H9 (cell line): ENCODE measurements around the gene DBNDD1. TPM values are rescaled to one million over a fixed set of nuclear protein-coding genes. Genes with fewer than 3 reads are reported as not detected.

Source experiments
- DNase-seq: peaks from one replicate; pipeline ENCODE4 v3.0.0-alpha.2; 2017
- H2AFZ ChIP-seq: one replicate; pipeline ENCODE4 v1.6.1; 2013; ENCODE audit warnings: mild to moderate bottlenecking, low read length, control low read depth, moderate library complexity
- H2AK5ac ChIP-seq: 2 replicates; pipeline ENCODE4 v1.6.1; 2013; ENCODE audit warnings: low read length, control low read depth, mixed read lengths; ENCODE audit not compliant: insufficient read length
- H2BK120ac ChIP-seq: one replicate; pipeline ENCODE4 v1.6.1; 2013; ENCODE audit warnings: low read depth, mild to moderate bottlenecking, low read length, control low read depth, inconsistent platforms; ENCODE audit not compliant: poor library complexity, severe bottlenecking
- H2BK12ac ChIP-seq: 2 replicates; pipeline ENCODE4 v1.6.1; 2013; ENCODE audit warnings: low read length, control low read depth, mixed read lengths, low read depth; ENCODE audit not compliant: insufficient read length
- H2BK15ac ChIP-seq: 2 replicates; pipeline ENCODE4 v1.6.1; 2013; ENCODE audit warnings: low read depth, low read length, control low read depth
- H2BK20ac ChIP-seq: one replicate; pipeline ENCODE4 v1.6.1; 2013; ENCODE audit warnings: low read depth, mild to moderate bottlenecking, low read length, control low read depth, inconsistent platforms; ENCODE audit not compliant: poor library complexity, severe bottlenecking
- H2BK5ac ChIP-seq: 2 replicates; pipeline ENCODE4 v1.6.1; 2013; ENCODE audit warnings: low read length, control low read depth, mixed read lengths; ENCODE audit not compliant: insufficient read length
- H3K14ac ChIP-seq: 2 replicates; pipeline ENCODE4 v1.6.1; 2013; ENCODE audit warnings: low read length, control low read depth; ENCODE audit not compliant: insufficient read depth
- H3K18ac ChIP-seq: 2 replicates; pipeline ENCODE4 v1.6.1; 2013; ENCODE audit warnings: low read depth, mild to moderate bottlenecking, mixed read lengths, low read length, control low read depth; ENCODE audit not compliant: insufficient read length
- H3K23ac ChIP-seq: 2 replicates; pipeline ENCODE4 v1.6.1; 2013; ENCODE audit warnings: low read length, control low read depth, mixed read lengths, low read depth; ENCODE audit not compliant: insufficient read length
- H3K23me2 ChIP-seq: 2 replicates; pipeline ENCODE4 v1.6.1; 2013; ENCODE audit warnings: low read depth, mild to moderate bottlenecking, mixed read lengths, low read length, control low read depth; ENCODE audit not compliant: insufficient read length, poor library complexity, severe bottlenecking
- H3K27ac ChIP-seq: 2 replicates; pipeline ENCODE4 v1.5.1; 2013; ENCODE audit warnings: low read length, control low read depth, mixed read lengths, low read depth; ENCODE audit not compliant: insufficient read length
- H3K27me3 ChIP-seq: 2 replicates; pipeline ENCODE4 v1.6.1; 2013; ENCODE audit warnings: low read length, control low read depth, inconsistent platforms; ENCODE audit not compliant: insufficient read depth
- H3K4ac ChIP-seq: 2 replicates; pipeline ENCODE4 v1.6.1; 2013; ENCODE audit warnings: low read depth, mild to moderate bottlenecking, control low read depth, inconsistent platforms, low read length, moderate library complexity
- H3K4me1 ChIP-seq: 2 replicates; pipeline ENCODE4 v1.6.1; 2013; ENCODE audit warnings: low read length, control low read depth, inconsistent platforms; ENCODE audit not compliant: insufficient read depth
- H3K4me2 ChIP-seq: 2 replicates; pipeline ENCODE4 v1.6.1; 2013; ENCODE audit warnings: low read length, control low read depth, mixed read lengths; ENCODE audit not compliant: insufficient read length, insufficient read depth
- H3K56ac ChIP-seq: 2 replicates; pipeline ENCODE4 v1.6.1; 2013; ENCODE audit warnings: low read depth, mild to moderate bottlenecking, mixed read lengths, low read length, control low read depth; ENCODE audit not compliant: insufficient read length
- H3K79me1 ChIP-seq: 2 replicates; pipeline ENCODE4 v1.6.1; 2013; ENCODE audit warnings: low read depth, mild to moderate bottlenecking, moderate library complexity, low read length, control low read depth, inconsistent platforms; ENCODE audit not compliant: insufficient read depth, poor library complexity, severe bottlenecking
- H3K79me2 ChIP-seq: 2 replicates; pipeline ENCODE4 v1.6.1; 2013; ENCODE audit warnings: low read length, control low read depth, inconsistent platforms; ENCODE audit not compliant: insufficient read depth
- H3K9ac ChIP-seq: 2 replicates; pipeline ENCODE4 v1.6.1; 2013; ENCODE audit warnings: low read length, control low read depth, mixed read lengths; ENCODE audit not compliant: insufficient read length; ENCODE audit errors: extremely low read depth
- H3K9me3 ChIP-seq: one replicate; pipeline ENCODE4 v1.6.1; 2013; ENCODE audit warnings: low read depth, low read length, inconsistent platforms; ENCODE audit not compliant: control insufficient read depth
- H3T11ph ChIP-seq: one replicate; pipeline ENCODE4 v1.6.1; 2013; ENCODE audit warnings: mild to moderate bottlenecking, low read length, control low read depth, inconsistent platforms
- H4K20me1 ChIP-seq: one replicate; pipeline ENCODE4 v1.6.1; 2013; ENCODE audit not compliant: control insufficient read depth, insufficient read length, insufficient read depth
- H4K5ac ChIP-seq: 2 replicates; pipeline ENCODE4 v1.6.1; 2013; ENCODE audit warnings: low read depth, mild to moderate bottlenecking, mixed read lengths, low read length, control low read depth; ENCODE audit not compliant: insufficient read length
- H4K8ac ChIP-seq: replicated peaks from 2 replicates; pipeline ENCODE4 v1.6.1; 2013; ENCODE audit warnings: low read length, control low read depth, mixed read lengths, low read depth; ENCODE audit not compliant: insufficient read length
- H4K91ac ChIP-seq: 2 replicates; pipeline ENCODE4 v1.6.1; 2013; ENCODE audit warnings: low read depth, mild to moderate bottlenecking, moderate library complexity, mixed read lengths, low read length, control low read depth; ENCODE audit not compliant: insufficient read length
- H3K27ac Mint-ChIP-seq, 3 experiments: 2 replicates in 2 of 3; 3 replicates in 1 of 3; pipeline ENCODE4 v1.8.0; 2020 to 2021; ENCODE audit warnings: mixed read lengths in 3 of 3, mild to moderate bottlenecking in 1 of 3, moderate library complexity in 1 of 3
- H3K27me3 Mint-ChIP-seq: 2 replicates; pipeline ENCODE4 v1.8.0; 2021; ENCODE audit warnings: low read depth, mild to moderate bottlenecking, moderate library complexity, mixed read lengths
- H3K36me3 Mint-ChIP-seq, 3 experiments: 2 replicates in 2 of 3; 3 replicates in 1 of 3; pipeline ENCODE4 v1.8.0; 2020 to 2021; ENCODE audit warnings: low read depth in 3 of 3, mixed read lengths in 3 of 3; ENCODE audit not compliant: insufficient read depth in 1 of 3
- H3K4me1 Mint-ChIP-seq, 2 experiments: 2 replicates each; pipeline ENCODE4 v1.8.0; 2020; ENCODE audit warnings: mixed read lengths in 2 of 2
- H3K4me3 Mint-ChIP-seq, 2 experiments: 2 replicates in 1 of 2; 3 replicates in 1 of 2; pipeline ENCODE4 v1.8.0; 2020 to 2021; ENCODE audit warnings: mild to moderate bottlenecking in 2 of 2, mixed read lengths in 2 of 2, moderate library complexity in 1 of 2
- H3K9me3 Mint-ChIP-seq, 2 experiments: 2 replicates in 1 of 2; 3 replicates in 1 of 2; pipeline ENCODE4 v1.8.0; 2020; ENCODE audit warnings: mild to moderate bottlenecking in 2 of 2, mixed read lengths in 2 of 2, moderate library complexity in 1 of 2
- WGBS: extraction: QIAGEN DNeasy Blood & Tissue Kit; methylation state at CpG from one replicate; pipeline ENCODE4 v1.1.7; 2013; ENCODE audit warnings: missing lambda C conversion rate, low lambda C conversion rate, mixed read lengths; ENCODE audit not compliant: insufficient read length; ENCODE audit errors: extremely low coverage; 5-methylcytosine and 5-hydroxymethylcytosine counted together
- total RNA-seq: library from RNA; stranded (reverse); gene quantifications from 2 replicates; pipeline ENCODE4 v1.2.1, GENCODE V29; 2021
- TF ChIP-seq, protein P1 (sequence below): fragments of 200-600 bp; sonication (generic); conservative IDR thresholded peaks from 3 replicates; pipeline ENCODE4 v1.8.0; 2021; ENCODE audit warnings: antibody characterized with exemption, mild to moderate bottlenecking

Gene DBNDD1
- total RNA-seq, 1 experiment from 2014 or later: 87.3 TPM

DNA sequence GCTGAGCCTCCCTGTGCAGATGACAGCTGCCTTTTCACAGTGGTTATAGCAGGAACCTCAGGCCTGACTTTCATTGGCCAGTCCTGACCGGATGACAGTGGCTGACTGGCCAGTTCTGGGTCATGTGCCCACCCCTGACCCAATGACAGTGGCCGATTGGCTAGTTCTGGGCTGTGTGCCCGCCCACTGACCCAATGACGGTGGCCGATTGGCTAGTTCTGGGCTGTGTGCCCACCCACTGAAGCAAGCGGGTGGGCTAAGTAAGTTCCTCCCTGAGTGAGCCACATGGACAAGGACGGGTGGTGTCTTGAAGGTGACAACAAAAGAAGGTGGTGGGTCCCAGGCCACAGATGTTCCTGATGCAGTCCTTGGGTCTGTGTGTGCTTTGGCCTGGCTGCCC is 61.2 kb downstream of the DBNDD1 start:
- TF ChIP-seq, protein P1, sequence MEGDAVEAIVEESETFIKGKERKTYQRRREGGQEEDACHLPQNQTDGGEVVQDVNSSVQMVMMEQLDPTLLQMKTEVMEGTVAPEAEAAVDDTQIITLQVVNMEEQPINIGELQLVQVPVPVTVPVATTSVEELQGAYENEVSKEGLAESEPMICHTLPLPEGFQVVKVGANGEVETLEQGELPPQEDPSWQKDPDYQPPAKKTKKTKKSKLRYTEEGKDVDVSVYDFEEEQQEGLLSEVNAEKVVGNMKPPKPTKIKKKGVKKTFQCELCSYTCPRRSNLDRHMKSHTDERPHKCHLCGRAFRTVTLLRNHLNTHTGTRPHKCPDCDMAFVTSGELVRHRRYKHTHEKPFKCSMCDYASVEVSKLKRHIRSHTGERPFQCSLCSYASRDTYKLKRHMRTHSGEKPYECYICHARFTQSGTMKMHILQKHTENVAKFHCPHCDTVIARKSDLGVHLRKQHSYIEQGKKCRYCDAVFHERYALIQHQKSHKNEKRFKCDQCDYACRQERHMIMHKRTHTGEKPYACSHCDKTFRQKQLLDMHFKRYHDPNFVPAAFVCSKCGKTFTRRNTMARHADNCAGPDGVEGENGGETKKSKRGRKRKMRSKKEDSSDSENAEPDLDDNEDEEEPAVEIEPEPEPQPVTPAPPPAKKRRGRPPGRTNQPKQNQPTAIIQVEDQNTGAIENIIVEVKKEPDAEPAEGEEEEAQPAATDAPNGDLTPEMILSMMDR: no peak
- no peak overlapping the region for H4K91ac ChIP-seq
- H3K23me2 ChIP-seq: no peaks in the 10 kb centered on the region
- no peak overlapping the region for H2BK20ac ChIP-seq
- no peak overlapping the region for H3K56ac ChIP-seq
- peaks cover 10 to 11% of the 10 kb centered on the region in 2 experiments for H3K4me1 Mint-ChIP-seq
- H3K23ac ChIP-seq: no peak overlapping the region
- H3T11ph ChIP-seq: no peak overlapping the region
- no peak overlapping the region for H3K14ac ChIP-seq
- H3K4me2 ChIP-seq: no peak overlapping the region
- H3K79me2 ChIP-seq: no peaks in the 10 kb centered on the region
- peaks cover 14 to 45% (median 45%) of the 10 kb centered on the region in 3 experiments for H3K36me3 Mint-ChIP-seq
- no peaks in the 10 kb centered on the region for H3K27me3 Mint-ChIP-seq
- no peak overlapping the region for H3K9ac ChIP-seq
- H3K27me3 ChIP-seq: no peaks in the 10 kb centered on the region
- no peak overlapping the region for H4K5ac ChIP-seq
- no CpG with 5 or more reads among the region's 7 CpGs for WGBS
- H2BK15ac ChIP-seq: no peak overlapping the region
- no peak overlapping the region for H2AFZ ChIP-seq
- no peak overlapping the region for H3K18ac ChIP-seq
- H2AK5ac ChIP-seq: no peak overlapping the region
- no peak overlapping the region for H3K27ac ChIP-seq
- no peaks in the 10 kb centered on the region; a peak in 2 of 5 replicates for H3K9me3 Mint-ChIP-seq
- no peak overlapping the region for H2BK120ac ChIP-seq
- no peak overlapping the region for H2BK5ac ChIP-seq
- no peaks in the 10 kb centered on the region for H3K79me1 ChIP-seq
- peak overlapping the region; percentile 36 to 43 (median 39); a peak in 6 of 7 replicates for H3K27ac Mint-ChIP-seq
- no peaks in the 10 kb centered on the region for H3K9me3 ChIP-seq
- peak; percentile 90 for DNase-seq
- H3K4ac ChIP-seq: no peak overlapping the region
- H3K4me3 Mint-ChIP-seq: peak overlapping the region in 1 of 2 experiments; percentile 52; a peak in 2 of 5 replicates
- no peak overlapping the region for H2BK12ac ChIP-seq
- no peak overlapping the region for H4K8ac ChIP-seq
- no peaks in the 10 kb centered on the region for H3K4me1 ChIP-seq
- H4K20me1 ChIP-seq: no peaks in the 10 kb centered on the region
